Osteoblast (primary cell): ENCODE results near the gene FAM107A. TPM values are rescaled to one million over a fixed set of nuclear protein-coding genes. Genes with fewer than 3 reads are reported as not detected.

Experiments used
- DNase-seq: peaks from one replicate; pipeline ENCODE4 v3.0.0; 2011; ENCODE audit warnings: low spot score, mixed read lengths; ENCODE audit not compliant: insufficient read length; ENCODE audit errors: missing footprints
- H2AFZ ChIP-seq: 2 replicates; pipeline ENCODE4 v1.6.0; 2011; ENCODE audit warnings: mild to moderate bottlenecking, low read length
- H3K27ac ChIP-seq: 2 replicates; pipeline ENCODE4 v1.5.1; 2011; ENCODE audit warnings: mild to moderate bottlenecking, low read depth, low read length, moderate library complexity
- H3K27me3 ChIP-seq: 2 replicates; pipeline ENCODE4 v1.6.0; 2012; ENCODE audit warnings: mild to moderate bottlenecking, control low read depth, inconsistent platforms, low read length, moderate library complexity; ENCODE audit not compliant: insufficient read depth
- H3K36me3 ChIP-seq: 2 replicates; pipeline ENCODE4 v1.5.1; 2011; ENCODE audit warnings: mild to moderate bottlenecking, low read length, control low read depth, moderate library complexity; ENCODE audit not compliant: insufficient read depth
- H3K4me1 ChIP-seq: 2 replicates; pipeline ENCODE4 v1.5.1; 2011; ENCODE audit warnings: mild to moderate bottlenecking, low read length, control low read depth, moderate library complexity; ENCODE audit not compliant: insufficient read depth
- H3K4me2 ChIP-seq: 2 replicates; pipeline ENCODE4 v1.6.0; 2011; ENCODE audit warnings: mild to moderate bottlenecking, low read length; ENCODE audit not compliant: insufficient read depth
- H3K4me3 ChIP-seq: fragments of 200-600 bp; sonication (generic); 3 replicates; pipeline ENCODE4 v1.5.1; 2012; ENCODE audit warnings: mild to moderate bottlenecking, low read length, inconsistent platforms; ENCODE audit not compliant: insufficient read depth
- H3K79me2 ChIP-seq: 2 replicates; pipeline ENCODE4 v1.6.0; 2012; ENCODE audit warnings: mild to moderate bottlenecking, low read length, control low read depth, inconsistent platforms; ENCODE audit not compliant: insufficient read depth
- H3K9me3 ChIP-seq: 2 replicates; pipeline ENCODE4 v1.5.1; 2011; ENCODE audit warnings: low read depth, low read length, control low read depth
- H4K20me1 ChIP-seq: 2 replicates; pipeline ENCODE4 v1.6.0; 2012; ENCODE audit warnings: mild to moderate bottlenecking, low read length, control low read depth; ENCODE audit not compliant: insufficient read depth
- CTCF ChIP-seq: IDR thresholded peaks from 2 replicates; pipeline ENCODE4 v1.5.1; 2011; ENCODE audit warnings: mild to moderate bottlenecking, low read depth, low read length, moderate library complexity; ENCODE audit errors: extremely low read depth
- total RNA-seq: library from RNA; depleted of rRNA; stranded (reverse); fragments of >200 nt; gene quantifications from 2 replicates; pipeline ENCODE4 v1.2.3, GENCODE V29; 2012

FAM107A gene
- total RNA-seq, 1 donor = not detected

- H4K20me1 ChIP-seq = no peaks in the 10 kb centered on the region
- no peaks in the 10 kb centered on the region for H3K79me2 ChIP-seq
Observed at GRCh38 chr3:58620421-58620820, 43.2 kb upstream of the FAM107A start.

GRCh38 chr3:58617338-58617761 is 40.2 kb upstream of the FAM107A start:
- no peak overlapping the region for H3K27ac ChIP-seq
- no peak overlapping the region for H3K4me2 ChIP-seq
- no peaks in the 10 kb centered on the region for H3K79me2 ChIP-seq
- no peak for DNase-seq
- no peaks in the 10 kb centered on the region for H4K20me1 ChIP-seq
- no peaks in the 10 kb centered on the region for H3K27me3 ChIP-seq
- no peak overlapping the region for H3K4me3 ChIP-seq
- TF ChIP-seq CTCF = no peak
- no peak overlapping the region for H2AFZ ChIP-seq
- no peaks in the 10 kb centered on the region for H3K36me3 ChIP-seq
- no peaks in the 10 kb centered on the region for H3K9me3 ChIP-seq
- no peaks in the 10 kb centered on the region for H3K4me1 ChIP-seq

More at GRCh38 chr3:58620421-58620820, 43.2 kb upstream of the FAM107A start:
- Histone ChIP-seq H3K4me1 (no peaks in the 10 kb centered on the region), H3K4me3 (no peak overlapping the region), H3K27ac (no peak overlapping the region), H3K9me3 (no peaks in the 10 kb centered on the region), H2AFZ (no peak overlapping the region), H3K36me3 (no peaks in the 10 kb centered on the region), H3K4me2 (no peak overlapping the region), H3K27me3 (no peaks in the 10 kb centered on the region)
- DNase-seq = no peak
- no peak for TF ChIP-seq CTCF

- no peak for DNase-seq
- Histone ChIP-seq H4K20me1 (no peaks in the 10 kb centered on the region), H3K27ac (no peak overlapping the region), H3K4me3 (no peak overlapping the region), H2AFZ (no peak overlapping the region), H3K27me3 (no peaks in the 10 kb centered on the region), H3K4me2 (no peak overlapping the region), H3K9me3 (no peaks in the 10 kb centered on the region), H3K4me1 (no peaks in the 10 kb centered on the region), H3K36me3 (no peaks in the 10 kb centered on the region), H3K79me2 (no peaks in the 10 kb centered on the region)
- TF ChIP-seq CTCF = no peak
Observed at GRCh38 chr3:58613236-58614132, 36.3 kb upstream of the FAM107A start.

- Histone ChIP-seq H3K27ac (no peak overlapping the region), H3K4me2 (no peak overlapping the region), H2AFZ (no peak overlapping the region), H4K20me1 (no peaks in the 10 kb centered on the region), H3K79me2 (no peaks in the 10 kb centered on the region), H3K27me3 (no peaks in the 10 kb centered on the region), H3K9me3 (no peaks in the 10 kb centered on the region), H3K36me3 (no peaks in the 10 kb centered on the region), H3K4me1 (no peaks in the 10 kb centered on the region), H3K4me3 (no peak overlapping the region)
- no peak for TF ChIP-seq CTCF
- DNase-seq = no peak
Observed at GRCh38 chr3:58612830-58613229, 35.6 kb upstream of the FAM107A start.
